ENCODE data around the gene MKS1. TPM values are rescaled to one million over a fixed set of nuclear protein-coding genes. Genes with fewer than 3 reads are reported as not detected.

MKS1 gene
- total RNA-seq, 1 experiment from 2014 or later = 23.9 TPM

DNA sequence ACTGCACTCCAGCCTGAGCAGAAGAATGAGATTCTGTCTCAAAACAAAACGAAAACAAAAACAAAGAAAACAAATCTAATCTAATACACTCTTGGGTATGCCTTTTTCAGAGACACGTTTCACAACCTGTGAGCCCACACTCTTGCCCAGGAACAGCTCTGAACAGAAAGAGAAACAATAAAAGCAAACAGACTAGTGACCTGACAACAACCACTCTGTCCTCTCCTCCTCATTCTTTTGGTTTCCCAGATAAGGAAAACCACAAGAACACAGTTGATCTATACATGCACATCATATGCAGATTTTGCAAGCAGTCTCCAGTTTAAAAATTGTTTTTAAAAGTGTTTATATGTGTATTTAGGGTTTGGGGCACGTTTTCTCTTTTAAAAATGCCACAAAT is 1.3 kb downstream of the MKS1 start:
- H3K4me1 ChIP-seq (ENCODE audit: insufficient read depth, low read length) = peaks cover 12% of the 10 kb centered on the region
- H3F3A ChIP-seq (ENCODE audit: low read length, unreplicated experiment) = no peaks in the 10 kb centered on the region
- DNase-seq = no peak
- no peak overlapping the region for H3K4me3 ChIP-seq (ENCODE audit: low read length)
- H3K4me2 ChIP-seq (ENCODE audit: low read length) = no peak overlapping the region
- H4K20me1 ChIP-seq (ENCODE audit: low read length) = no peaks in the 10 kb centered on the region
- no peaks in the 10 kb centered on the region for H3K79me2 ChIP-seq (ENCODE audit: low read length)
- H2AFZ ChIP-seq (ENCODE audit: low read length) = no peak overlapping the region
- H3K27me3 ChIP-seq (ENCODE audit: low read length) = no peaks in the 10 kb centered on the region
- no peak overlapping the region for H3K27ac ChIP-seq (ENCODE audit: low read length)
- no peaks in the 10 kb centered on the region for H3K36me3 ChIP-seq (ENCODE audit: low read depth, low read length)
- ChIA-PET POLR2A (ENCODE audit: unreplicated experiment) (no interaction called here), CTCF (no interaction called here)
- no TSS peak for BruUV-seq (replicated peaks)
- intact Hi-C loops (cut with micrococcal nuclease) = no loop called here
- H3K9me2 ChIP-seq (replicated peaks; ENCODE audit: low read length) = no peaks in the 10 kb centered on the region
- H3K9ac ChIP-seq (ENCODE audit: low read length) = no peak overlapping the region
- no peaks in the 10 kb centered on the region for H3K9me3 ChIP-seq (ENCODE audit: low read length)
- ATAC-seq = no peak
- TF ChIP-seq EZH2 (IDR thresholded peaks at IDR 0.05; ENCODE audit: low read length, unreplicated experiment) = no peak
- TF ChIP-seq, protein P1, sequence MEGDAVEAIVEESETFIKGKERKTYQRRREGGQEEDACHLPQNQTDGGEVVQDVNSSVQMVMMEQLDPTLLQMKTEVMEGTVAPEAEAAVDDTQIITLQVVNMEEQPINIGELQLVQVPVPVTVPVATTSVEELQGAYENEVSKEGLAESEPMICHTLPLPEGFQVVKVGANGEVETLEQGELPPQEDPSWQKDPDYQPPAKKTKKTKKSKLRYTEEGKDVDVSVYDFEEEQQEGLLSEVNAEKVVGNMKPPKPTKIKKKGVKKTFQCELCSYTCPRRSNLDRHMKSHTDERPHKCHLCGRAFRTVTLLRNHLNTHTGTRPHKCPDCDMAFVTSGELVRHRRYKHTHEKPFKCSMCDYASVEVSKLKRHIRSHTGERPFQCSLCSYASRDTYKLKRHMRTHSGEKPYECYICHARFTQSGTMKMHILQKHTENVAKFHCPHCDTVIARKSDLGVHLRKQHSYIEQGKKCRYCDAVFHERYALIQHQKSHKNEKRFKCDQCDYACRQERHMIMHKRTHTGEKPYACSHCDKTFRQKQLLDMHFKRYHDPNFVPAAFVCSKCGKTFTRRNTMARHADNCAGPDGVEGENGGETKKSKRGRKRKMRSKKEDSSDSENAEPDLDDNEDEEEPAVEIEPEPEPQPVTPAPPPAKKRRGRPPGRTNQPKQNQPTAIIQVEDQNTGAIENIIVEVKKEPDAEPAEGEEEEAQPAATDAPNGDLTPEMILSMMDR (conservative IDR thresholded peaks at IDR 0.05; ENCODE audit: low read depth, low read length) = no peak
- TF ChIP-seq EZH2phosphoT487 (IDR thresholded peaks at IDR 0.05; ENCODE audit: borderline replicate concordance, low read length) = no peak

DNA sequence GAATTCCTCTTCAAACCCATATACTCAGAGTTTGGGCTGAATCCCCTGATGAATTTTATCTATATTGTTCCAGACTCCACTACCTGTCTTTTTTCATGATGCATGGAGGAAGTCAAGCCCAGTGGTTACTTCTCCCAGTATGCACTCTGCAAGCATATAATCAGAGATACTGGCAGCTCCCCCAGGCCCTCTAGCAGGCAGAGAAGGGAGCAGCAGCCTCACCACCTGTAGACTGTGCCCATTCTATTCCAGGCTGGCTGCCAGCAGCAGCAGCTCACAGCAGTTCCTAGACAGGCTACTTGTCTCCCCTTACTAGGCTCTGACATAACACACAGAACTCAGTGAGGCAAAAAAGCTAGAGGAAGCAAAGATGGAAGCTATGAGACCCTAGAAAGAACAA is 3.4 kb downstream of the MKS1 start:
- Histone ChIP-seq H4K20me1 (ENCODE audit: low read length) (no peaks in the 10 kb centered on the region), H3K9ac (ENCODE audit: low read length) (no peak overlapping the region), H3K4me1 (ENCODE audit: insufficient read depth, low read length) (peaks cover 12% of the 10 kb centered on the region), H3F3A (ENCODE audit: low read length, unreplicated experiment) (no peaks in the 10 kb centered on the region), H3K27me3 (ENCODE audit: low read length) (no peaks in the 10 kb centered on the region), H3K27ac (ENCODE audit: low read length) (no peak overlapping the region), H3K36me3 (ENCODE audit: low read depth, low read length) (no peaks in the 10 kb centered on the region), H2AFZ (ENCODE audit: low read length) (no peak overlapping the region), H3K79me2 (ENCODE audit: low read length) (no peaks in the 10 kb centered on the region), H3K4me2 (ENCODE audit: low read length) (no peak overlapping the region), H3K9me3 (ENCODE audit: low read length) (no peaks in the 10 kb centered on the region), H3K9me2 (replicated peaks; ENCODE audit: low read length) (no peaks in the 10 kb centered on the region), H3K4me3 (ENCODE audit: low read length) (no peak overlapping the region)
- ATAC-seq = peak; percentile 45
- no peak for TF ChIP-seq EZH2phosphoT487 (IDR thresholded peaks at IDR 0.05; ENCODE audit: borderline replicate concordance, low read length)
- TF ChIP-seq, protein P1 (conservative IDR thresholded peaks at IDR 0.05; ENCODE audit: low read depth, low read length) = peak; percentile 51
- ChIA-PET POLR2A (ENCODE audit: unreplicated experiment) (no interaction called here), CTCF (interaction anchor here (0.6 to 1.5 kb wide), 2 partner anchors 16 to 36 kb away, joined by 3 to 5 read pairs; no protein-coding TSS in a partner anchor)
- intact Hi-C loops (cut with micrococcal nuclease) = no loop called here
- BruUV-seq (replicated peaks) = no TSS peak
- peak; percentile 47 for DNase-seq

DNA sequence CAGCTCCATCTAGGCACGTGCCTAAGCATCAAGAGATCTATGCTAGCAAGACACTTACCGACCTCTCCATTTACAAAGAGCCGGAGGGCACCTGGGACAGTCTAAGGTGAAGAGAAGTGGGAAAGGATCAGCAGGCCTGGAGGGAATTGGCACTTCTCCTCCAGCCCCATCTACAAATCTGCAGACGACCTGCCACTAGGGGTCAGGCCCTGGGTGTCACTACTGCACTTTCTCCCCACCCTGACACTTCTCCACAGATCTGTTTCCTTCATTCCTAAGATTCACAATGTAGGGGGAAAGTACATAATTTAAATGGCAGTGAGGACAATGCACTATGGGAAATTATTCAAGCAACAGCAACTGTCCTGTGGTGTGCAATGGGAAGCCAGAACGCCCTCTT is 8.1 kb downstream of the MKS1 start:
- no peaks in the 10 kb centered on the region for H3K9me3 ChIP-seq (ENCODE audit: low read length)
- ChIA-PET CTCF (interaction anchor here (0.7 kb wide), 1 partner anchor 21 kb away, joined by 3 read pairs; no protein-coding TSS in a partner anchor), POLR2A (ENCODE audit: unreplicated experiment) (no interaction called here)
- H2AFZ ChIP-seq (ENCODE audit: low read length) = no peak overlapping the region
- TF ChIP-seq EZH2phosphoT487 (IDR thresholded peaks at IDR 0.05; ENCODE audit: borderline replicate concordance, low read length) = no peak
- TF ChIP-seq EZH2 (IDR thresholded peaks at IDR 0.05; ENCODE audit: low read length, unreplicated experiment) = no peak
- TF ChIP-seq, protein P1 (conservative IDR thresholded peaks at IDR 0.05; ENCODE audit: low read depth, low read length) = peak; percentile 56
- H3K27me3 ChIP-seq (ENCODE audit: low read length) = no peaks in the 10 kb centered on the region
- no peaks in the 10 kb centered on the region for H3K9me2 ChIP-seq (replicated peaks; ENCODE audit: low read length)
- no peak overlapping the region for H3K9ac ChIP-seq (ENCODE audit: low read length)
- no peaks in the 10 kb centered on the region for H4K20me1 ChIP-seq (ENCODE audit: low read length)
- H3F3A ChIP-seq (ENCODE audit: low read length, unreplicated experiment) = no peaks in the 10 kb centered on the region
- peaks cover 7% of the 10 kb centered on the region for H3K36me3 ChIP-seq (ENCODE audit: low read depth, low read length)
- no peaks in the 10 kb centered on the region for H3K4me1 ChIP-seq (ENCODE audit: insufficient read depth, low read length)
- no peak overlapping the region for H3K4me3 ChIP-seq (ENCODE audit: low read length)
- BruUV-seq (replicated peaks) = no TSS peak
- H3K27ac ChIP-seq (ENCODE audit: low read length) = no peak overlapping the region
- no peak overlapping the region for H3K4me2 ChIP-seq (ENCODE audit: low read length)
- DNase-seq (no peak), ATAC-seq (no peak)
- intact Hi-C loops (cut with micrococcal nuclease) = no loop called here
- no peaks in the 10 kb centered on the region for H3K79me2 ChIP-seq (ENCODE audit: low read length)
